IPS-20b (cell line): Measurements from ENCODE around the gene ENOPH1.
"Not testable (repeated sequence)": the region's sequence is repeated elsewhere in the genome, so short reads cannot be mapped to it uniquely, and the experiment has no call there.

Experiments used
- H3K27ac ChIP-seq: one replicate; pipeline ENCODE4 v1.5.1; 2013; ENCODE audit warnings: low read length
- H3K27me3 ChIP-seq: 2 replicates; pipeline ENCODE4 v1.6.1; 2013; ENCODE audit warnings: mild to moderate bottlenecking, low read length, inconsistent platforms; ENCODE audit not compliant: insufficient read depth
- H3K36me3 ChIP-seq: 2 replicates; pipeline ENCODE4 v1.6.1; 2013; ENCODE audit warnings: low read depth, mild to moderate bottlenecking, inconsistent platforms, low read length, moderate library complexity; ENCODE audit not compliant: insufficient read depth
- H3K4me1 ChIP-seq: 2 replicates; pipeline ENCODE4 v1.6.1; 2013; ENCODE audit warnings: mild to moderate bottlenecking, control low read depth, inconsistent platforms, low read length, moderate library complexity; ENCODE audit not compliant: insufficient read depth
- H3K4me3 ChIP-seq: 2 replicates; pipeline ENCODE4 v1.5.1; 2013; ENCODE audit warnings: mild to moderate bottlenecking, low read length, inconsistent platforms
- H3K9ac ChIP-seq: 2 replicates; pipeline ENCODE4 v1.6.1; 2013; ENCODE audit warnings: low read depth, mild to moderate bottlenecking, inconsistent platforms, low read length, moderate library complexity
- H3K9me3 ChIP-seq: 2 replicates; pipeline ENCODE4 v1.6.1; 2013; ENCODE audit warnings: mild to moderate bottlenecking, low read depth, low read length, inconsistent platforms; ENCODE audit not compliant: insufficient read depth

ENOPH1 gene

GRCh38 chr4:82477469-82477868 is 47.1 kb downstream of the ENOPH1 start:
- not testable (repeated sequence) for H3K9me3 ChIP-seq, H3K27me3 ChIP-seq, H3K4me3 ChIP-seq

DNA sequence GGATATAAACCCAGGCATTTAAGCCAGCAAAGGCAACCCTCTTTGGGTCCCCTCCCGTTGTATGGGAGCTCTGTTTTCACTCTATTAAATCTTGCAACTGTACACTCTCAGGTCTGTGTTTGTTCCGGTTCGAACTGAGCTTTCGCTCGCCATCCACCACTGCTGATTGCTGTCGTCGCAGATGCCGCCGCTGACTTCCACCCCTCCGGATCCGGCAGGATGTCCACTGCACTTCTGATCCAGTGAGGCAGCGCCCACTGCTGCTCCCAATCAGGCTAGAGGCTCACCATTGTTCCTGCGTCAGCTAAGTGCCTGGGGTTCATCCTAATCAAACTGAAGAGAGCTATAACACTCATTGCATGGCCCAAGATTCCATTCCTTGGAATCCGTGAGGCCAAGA is 49.2 kb downstream of the ENOPH1 start:
- no peaks in the 10 kb centered on the region; the same call in 1 of the 2 replicates for H3K9me3 ChIP-seq
- H3K36me3 ChIP-seq, result no peaks in the 10 kb centered on the region
- no peak overlapping the region for H3K27ac ChIP-seq
- H3K4me1 ChIP-seq, result no peaks in the 10 kb centered on the region
- H3K9ac ChIP-seq, result no peak overlapping the region
- H3K27me3 ChIP-seq, result no peaks in the 10 kb centered on the region
- no peak overlapping the region for H3K4me3 ChIP-seq

More at GRCh38 chr4:82477469-82477868, 47.1 kb downstream of the ENOPH1 start:
- not testable (repeated sequence) for H3K36me3 ChIP-seq, H3K4me1 ChIP-seq, H3K9ac ChIP-seq, H3K27ac ChIP-seq

GRCh38 chr4:82480771-82481505 is 50.5 kb downstream of the ENOPH1 start:
- H3K27ac ChIP-seq, result no peak overlapping the region
- H3K4me1 ChIP-seq, result no peaks in the 10 kb centered on the region
- no peak overlapping the region for H3K4me3 ChIP-seq
- no peaks in the 10 kb centered on the region for H3K27me3 ChIP-seq
- H3K36me3 ChIP-seq, result no peaks in the 10 kb centered on the region
- no peak overlapping the region for H3K9ac ChIP-seq
- H3K9me3 ChIP-seq, result no peaks in the 10 kb centered on the region; the same call in 1 of the 2 replicates

- no peaks in the 10 kb centered on the region for H3K4me1 ChIP-seq
- no peak overlapping the region for H3K27ac ChIP-seq
- no peaks in the 10 kb centered on the region; the same call in 1 of the 2 replicates for H3K9me3 ChIP-seq
- H3K4me3 ChIP-seq, result no peak overlapping the region
- no peak overlapping the region for H3K9ac ChIP-seq
- no peaks in the 10 kb centered on the region for H3K36me3 ChIP-seq
- no peaks in the 10 kb centered on the region for H3K27me3 ChIP-seq
These were observed 51.1 kb downstream of the ENOPH1 start for GRCh38 chr4:82481506-82481840.

DNA sequence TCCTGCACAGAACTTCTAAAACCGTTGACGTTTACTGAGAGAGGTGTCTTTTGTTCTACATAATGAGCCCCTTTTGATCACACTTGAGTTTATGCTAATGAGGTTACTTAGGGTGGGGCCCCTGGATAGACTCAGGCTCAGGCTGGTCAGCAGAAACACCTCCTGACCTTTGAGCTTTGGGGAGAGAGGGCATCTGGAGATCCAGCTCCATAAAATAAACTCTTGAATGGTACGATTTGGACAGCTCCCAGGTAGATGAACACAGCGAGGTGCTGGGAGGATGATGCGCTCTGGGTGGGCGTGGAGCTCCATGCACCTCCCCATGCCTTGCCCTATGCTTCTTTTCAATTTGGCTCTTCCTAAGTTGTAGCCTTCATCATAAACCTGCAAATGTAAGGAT is 52.0 kb downstream of the ENOPH1 start:
- Histone ChIP-seq H3K9me3 (no peaks in the 10 kb centered on the region; the same call in 1 of the 2 replicates), H3K27ac (no peak overlapping the region), H3K36me3 (no peaks in the 10 kb centered on the region), H3K9ac (no peak overlapping the region), H3K4me1 (no peaks in the 10 kb centered on the region), H3K4me3 (no peak overlapping the region), H3K27me3 (no peaks in the 10 kb centered on the region)

DNA sequence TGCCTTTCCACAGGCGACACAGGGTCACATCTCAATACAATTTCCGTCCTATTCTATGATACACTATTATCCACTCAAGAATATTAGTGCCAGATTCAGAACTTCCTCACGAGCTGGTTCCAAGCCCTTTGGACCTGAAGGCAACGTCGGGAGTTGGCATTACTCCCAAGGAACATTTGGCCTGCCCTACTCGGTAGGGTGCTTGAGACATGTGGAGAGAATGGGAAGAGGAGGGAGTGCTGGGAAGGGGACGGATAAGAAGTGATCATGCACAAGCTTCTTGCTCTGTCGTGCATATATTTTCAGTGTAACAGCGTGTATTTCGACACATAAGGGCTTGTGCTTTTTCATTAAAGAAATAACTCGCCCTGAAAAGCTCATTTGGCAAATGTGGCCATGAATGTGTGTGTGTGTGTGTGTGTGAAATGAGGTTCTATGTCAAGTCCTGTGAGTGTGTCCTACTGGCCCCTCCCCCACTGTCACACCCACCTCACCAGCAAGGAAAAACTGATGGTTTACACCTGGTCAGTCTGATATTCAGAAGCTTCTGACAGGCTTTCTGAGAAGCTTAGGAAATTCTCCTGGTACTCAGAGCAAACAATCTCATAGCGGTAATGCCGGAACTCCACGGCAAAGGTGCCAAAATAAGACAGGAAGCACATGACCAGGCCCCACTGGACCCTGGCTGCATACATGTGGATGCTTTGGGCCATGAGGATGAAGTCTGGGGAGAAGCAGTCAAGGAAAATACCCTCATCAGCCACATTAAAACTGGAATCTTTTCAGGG is 54.8 kb downstream of the ENOPH1 start:
- H3K9ac ChIP-seq, result no peak overlapping the region
- H3K36me3 ChIP-seq, result no peaks in the 10 kb centered on the region
- no peaks in the 10 kb centered on the region for H3K27me3 ChIP-seq
- no peak overlapping the region for H3K27ac ChIP-seq
- H3K4me1 ChIP-seq, result no peaks in the 10 kb centered on the region
- H3K9me3 ChIP-seq, result no peaks in the 10 kb centered on the region
- H3K4me3 ChIP-seq, result no peak overlapping the region

DNA sequence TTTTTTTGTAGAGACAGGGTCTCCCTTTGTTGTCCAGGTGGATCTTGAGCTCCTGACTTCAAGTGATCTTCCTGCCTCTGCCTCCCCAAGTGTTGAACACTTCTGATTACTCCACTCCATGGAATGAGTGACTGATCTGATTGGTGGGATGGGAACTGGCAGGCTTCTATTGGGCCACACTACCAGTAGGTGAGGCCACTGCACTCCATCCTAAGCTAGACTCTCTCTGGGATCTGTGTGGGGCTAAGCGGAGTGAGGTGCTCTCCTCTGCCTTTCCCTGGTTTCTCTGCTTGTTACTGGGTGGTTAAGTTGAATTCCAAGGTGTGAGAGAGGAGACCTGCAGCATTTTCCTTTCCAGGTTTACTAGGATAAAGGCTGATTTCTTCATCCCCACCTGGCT is 58.7 kb downstream of the ENOPH1 start:
- Histone ChIP-seq H3K4me1 (no peaks in the 10 kb centered on the region), H3K4me3 (no peak overlapping the region), H3K27ac (no peak overlapping the region), H3K36me3 (no peaks in the 10 kb centered on the region), H3K9me3 (no peaks in the 10 kb centered on the region), H3K9ac (no peak overlapping the region), H3K27me3 (no peaks in the 10 kb centered on the region)

DNA sequence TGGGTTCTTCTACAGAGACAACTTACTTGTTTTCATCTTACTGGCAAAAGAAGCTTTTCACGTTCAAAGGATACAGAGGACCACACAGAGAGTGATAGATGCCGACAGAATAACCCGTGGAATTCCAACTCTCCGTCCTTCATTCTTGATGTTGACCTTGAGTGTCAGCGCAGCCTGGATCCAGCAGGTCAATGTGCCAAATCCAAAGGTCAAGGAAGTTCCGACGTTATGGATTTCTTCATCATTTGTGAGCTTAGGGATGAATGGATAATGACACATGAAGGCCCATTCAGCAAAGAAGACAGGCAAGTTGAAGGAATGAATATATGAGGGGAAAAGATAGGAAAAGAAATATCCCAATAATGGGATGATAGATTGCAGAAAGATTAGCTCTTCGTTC is 59.6 kb downstream of the ENOPH1 start:
- Histone ChIP-seq H3K27ac (no peak overlapping the region), H3K36me3 (no peaks in the 10 kb centered on the region), H3K4me1 (no peaks in the 10 kb centered on the region), H3K9me3 (no peaks in the 10 kb centered on the region), H3K9ac (no peak overlapping the region), H3K4me3 (no peak overlapping the region), H3K27me3 (no peaks in the 10 kb centered on the region)

DNA sequence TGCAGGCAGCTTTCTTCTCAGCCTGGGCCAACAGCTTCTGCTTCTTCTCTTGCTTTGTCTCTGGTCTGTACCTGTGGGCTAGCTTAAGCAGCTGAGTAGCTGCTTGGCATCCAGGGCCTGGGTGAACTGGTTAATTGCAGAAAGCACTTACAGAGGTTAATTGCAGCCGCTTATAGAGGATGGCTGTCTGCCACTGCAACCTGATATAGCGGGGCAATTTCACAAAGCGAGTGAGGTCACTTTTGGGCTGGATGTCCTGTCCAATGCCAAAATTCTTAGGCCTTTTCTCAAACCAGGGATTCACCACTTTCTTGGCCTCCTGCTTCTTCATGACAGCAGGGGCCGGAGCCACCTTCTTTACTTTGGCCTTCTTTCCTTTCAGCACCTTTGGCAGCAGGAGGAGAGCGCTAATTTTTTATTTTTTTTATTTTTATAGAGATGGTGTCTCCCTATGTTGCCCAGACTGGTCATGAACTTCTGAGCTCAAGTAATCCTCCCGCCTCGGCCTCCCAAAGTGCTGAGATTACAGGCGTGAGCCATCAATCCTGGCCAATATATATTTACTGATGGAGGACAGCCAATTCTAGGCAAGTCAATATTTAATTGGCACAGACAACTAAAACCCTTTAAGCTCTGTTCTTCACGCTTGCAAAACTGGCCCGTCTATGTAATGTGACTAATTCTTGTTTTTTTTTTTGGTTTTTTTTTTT is 61.0 kb downstream of the ENOPH1 start:
- Histone ChIP-seq H3K27me3 (no peaks in the 10 kb centered on the region), H3K4me3 (no peak overlapping the region), H3K36me3 (no peaks in the 10 kb centered on the region), H3K27ac (no peak overlapping the region), H3K9me3 (no peaks in the 10 kb centered on the region), H3K9ac (no peak overlapping the region), H3K4me1 (no peaks in the 10 kb centered on the region)

- H3K4me3 ChIP-seq, result no peak overlapping the region
- no peak overlapping the region for H3K27ac ChIP-seq
- H3K4me1 ChIP-seq, result no peaks in the 10 kb centered on the region
- H3K9ac ChIP-seq, result no peak overlapping the region
- no peaks in the 10 kb centered on the region for H3K27me3 ChIP-seq
- no peaks in the 10 kb centered on the region for H3K36me3 ChIP-seq
- no peaks in the 10 kb centered on the region for H3K9me3 ChIP-seq
These were observed 63.5 kb downstream of the ENOPH1 start for GRCh38 chr4:82493721-82494425.

DNA sequence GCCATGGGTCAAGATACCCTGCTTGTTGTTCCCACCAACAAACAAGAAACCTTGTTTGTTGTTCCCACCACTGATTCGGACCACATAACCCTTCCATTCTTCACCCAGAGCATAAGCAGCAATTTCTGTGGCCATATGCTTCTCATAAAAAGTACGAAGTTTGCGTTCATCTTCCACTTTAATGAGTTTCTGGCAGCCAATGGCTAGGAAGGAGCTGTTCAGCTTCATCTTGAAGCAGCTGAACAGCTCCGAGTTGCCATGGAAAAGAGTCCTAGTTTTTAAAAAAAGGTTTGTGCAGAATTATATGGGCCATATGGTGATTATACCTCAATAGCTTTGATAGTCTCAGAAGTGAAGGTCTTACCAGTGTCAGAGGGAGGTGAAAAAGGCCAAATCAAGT is 65.3 kb downstream of the ENOPH1 start:
- Histone ChIP-seq H3K4me3 (no peak overlapping the region), H3K36me3 (no peaks in the 10 kb centered on the region), H3K27ac (no peak overlapping the region), H3K4me1 (peaks cover 8% of the 10 kb centered on the region; the same call in 1 of the 2 replicates), H3K27me3 (no peaks in the 10 kb centered on the region), H3K9me3 (no peaks in the 10 kb centered on the region), H3K9ac (no peak overlapping the region)
